ENCODE results near the gene RBM22.

GRCh38 chr5:150703762-150704161, 2.9 kb upstream of the RBM22 start:
- TF ChIP-seq CTCF (IDR thresholded peaks at IDR 0.05) (no peak), POLR2A (IDR thresholded peaks at IDR 0.05) (no peak), EP300 (IDR thresholded peaks at IDR 0.05) (no peak)

Data from ovary (tissue), 3 donors.